Stomach (tissue), 9 donors: Measurements from ENCODE around the gene COL9A2. TPM values are rescaled to one million over a fixed set of nuclear protein-coding genes. Genes with fewer than 3 reads are reported as not detected.
A peak's percentile ranks its signal among the peaks of the same experiment; 100 is the strongest.

ENCODE experiments used
- DNase-seq, 2 donors: peaks; one replicate each; pipeline versions ENCODE4 v3.0.0 to v3.0.0-alpha.2; 2013 to 2019
- H3K27ac ChIP-seq, 5 donors: fragments of 200-600 bp in 4 of 5; sonication (generic) in 4 of 5; one replicate each; pipeline ENCODE4 v1.5.1; 2013 to 2019; ENCODE audit warnings: mild to moderate bottlenecking in 1 of 5, moderate library complexity in 1 of 5
- H3K27me3 ChIP-seq, 3 donors: fragments of 200-600 bp; sonication (generic); one replicate each; pipeline ENCODE4 v1.5.1; 2017 to 2019; ENCODE audit warnings: mixed run types in 1 of 3
- H3K36me3 ChIP-seq, 4 donors: fragments of 200-600 bp; sonication (generic); 1 replicate in 3 of 4; 2 replicates in 1 of 4; pipeline ENCODE4 v1.5.1; 2016 to 2019
- H3K4me1 ChIP-seq, 4 donors: fragments of 200-600 bp; sonication (generic); one replicate each; pipeline ENCODE4 v1.5.1; 2016 to 2019
- H3K4me3 ChIP-seq, 4 donors: fragments of 200-600 bp; sonication (generic) in 3 of 4; one replicate each; pipeline ENCODE4 v1.5.1; 2016 to 2019; ENCODE audit warnings: mild to moderate bottlenecking in 1 of 4
- H3K9me3 ChIP-seq, 4 donors: fragments of 200-600 bp; sonication (generic); one replicate each; pipeline ENCODE4 v1.5.1; 2016 to 2019
- CTCF ChIP-seq, 7 experiments: fragments of 450-650 bp in 4 of 7; fragments of 200-600 bp in 3 of 7; sonication (generic) in 3 of 7; IDR thresholded peaks; one replicate each; pipeline ENCODE4 v1.5.1; 2016 to 2019; ENCODE audit warnings: antibody characterized with exemption in 7 of 7, control low read depth in 2 of 7, mild to moderate bottlenecking in 1 of 7
- EP300 ChIP-seq: sonication (generic); formaldehyde crosslinking; IDR thresholded peaks from one replicate; pipeline ENCODE4 v1.6.1; 2017; ENCODE audit warnings: antibody characterized with exemption
- POLR2A ChIP-seq, 4 donors: fragments of 450-650 bp; IDR thresholded peaks; one replicate each; pipeline ENCODE4 v1.6.1; 2016; ENCODE audit warnings: antibody characterized with exemption in 4 of 4, control low read depth in 2 of 4, mild to moderate bottlenecking in 1 of 4, moderate library complexity in 1 of 4
- POLR2AphosphoS5 ChIP-seq, 3 donors: sonication (generic); formaldehyde crosslinking; IDR thresholded peaks; one replicate each; pipeline ENCODE4 v1.6.1; 2016; ENCODE audit warnings: antibody characterized with exemption in 3 of 3
- WGBS, 5 donors: extraction: QIAGEN DNeasy Blood & Tissue Kit in 3 of 5; methylation state at CpG; one replicate each; pipeline versions ENCODE4 v1.1.5 to v1.1.7; 2013 to 2018; 5-methylcytosine and 5-hydroxymethylcytosine counted together
- intact Hi-C: fragments of 100-400 bp; cut with DNase I; formaldehyde crosslinking; loops from one replicate; pipeline ENCODE4 v1.15.1; 2023; ENCODE audit warnings: low total_unique reads
- polyA plus RNA-seq, 3 donors: library from polyadenylated mRNA; stranded (reverse); fragments of 200-250 nt; gene quantifications; one replicate each; pipeline ENCODE4 v1.2.3, GENCODE V29; 2013
- total RNA-seq, 5 donors: library from RNA; depleted of rRNA; stranded (reverse); fragments of >200 nt; gene quantifications; one replicate each; pipeline versions ENCODE4 v1.1.0 to v1.2.3, GENCODE V29; 2014 to 2016
- donor health status: healthy with polysubstance abuse.
- donor health status: Bipolar disorder and iron deficiency.
- donor health status: healthy.

COL9A2 gene
- total and polyA plus RNA-seq, 8 donors: 5.7 to 79.0 (median 17.7) TPM

GRCh38 chr1:40257688-40258444 is 59.2 kb downstream of the COL9A2 start, which contains the start of gene ZMPSTE24:
Gene ZMPSTE24 (plus strand): TSS chr1:40258236. CDS start chr1:40258272, 36 bp downstream.
- DNase-seq: peak; percentile 96 to 98
- no peaks in the 10 kb centered on the region for H3K27me3 ChIP-seq
- WGBS, 5 donors: 0% methylated on average over 40 to 48 of the region's 48 CpGs
- intact Hi-C loops: no loop called here
- H3K4me3 ChIP-seq: peak within 1 kb of the TSS; percentile 72 to 94 (median 86)
- no peaks in the 10 kb centered on the region for H3K9me3 ChIP-seq
- peaks cover 18 to 66% (median 46%) of the 10 kb centered on the region in 4 donors for H3K4me1 ChIP-seq
- H3K36me3 ChIP-seq: peaks cover 13 to 28% (median 28%) of the 10 kb centered on the region in 4 donors
- H3K27ac ChIP-seq: peak within 1 kb of the TSS; percentile 86 to 98 (median 96)
- no peak for TF ChIP-seq POLR2A (IDR thresholded peaks at IDR 0.05)
- no peak for TF ChIP-seq CTCF (IDR thresholded peaks at IDR 0.05)
- peak; percentile 54 to 82 (median 70) for TF ChIP-seq POLR2AphosphoS5 (IDR thresholded peaks at IDR 0.05)

- DNase-seq: peak in 1 of 2 donors; percentile 34
- TF ChIP-seq CTCF (IDR thresholded peaks at IDR 0.05) (no peak), POLR2A (IDR thresholded peaks at IDR 0.05) (no peak), POLR2AphosphoS5 (IDR thresholded peaks at IDR 0.05) (no peak), EP300 (no peak)
- WGBS, 5 donors: 0 to 1% (median 0%) methylated on average over 16 of the region's 16 CpGs
- Histone ChIP-seq H3K4me1 (peaks cover 18 to 61% (median 43%) of the 10 kb centered on the region in 4 donors), H3K36me3 (peaks cover 13 to 23% (median 22%) of the 10 kb centered on the region in 4 donors), H3K4me3 (peak overlapping the region; percentile 72 to 94 (median 86)), H3K9me3 (no peaks in the 10 kb centered on the region), H3K27me3 (no peaks in the 10 kb centered on the region), H3K27ac (peak overlapping the region; percentile 86 to 98 (median 96))
- intact Hi-C loops: no loop called here
These were observed 59.8 kb downstream of the COL9A2 start for GRCh38 chr1:40257313-40257687.

- Histone ChIP-seq H3K4me3 (peak overlapping the region; percentile 72 to 94 (median 86)), H3K27ac (peak overlapping the region in 4 of 5 donors; percentile 96 to 98 (median 96)), H3K36me3 (peaks cover 9 to 15% (median 15%) of the 10 kb centered on the region in 4 donors), H3K27me3 (no peaks in the 10 kb centered on the region), H3K9me3 (no peaks in the 10 kb centered on the region), H3K4me1 (peaks cover 18 to 54% (median 40%) of the 10 kb centered on the region in 4 donors)
- WGBS, 5 donors: 51 to 63% (median 56%) methylated on average over 6 of the region's 6 CpGs
- intact Hi-C loops: no loop called here
- no peak for DNase-seq
- no peak for TF ChIP-seq POLR2A (IDR thresholded peaks at IDR 0.05)
- no peak for TF ChIP-seq POLR2AphosphoS5 (IDR thresholded peaks at IDR 0.05)
- TF ChIP-seq EP300: no peak
- TF ChIP-seq CTCF (IDR thresholded peaks at IDR 0.05): no peak
These were observed 60.5 kb downstream of the COL9A2 start for GRCh38 chr1:40256401-40257084.

- Histone ChIP-seq H3K36me3 (peaks cover 0 to 2% (median 2%) of the 10 kb centered on the region in 4 donors), H3K4me1 (peaks cover 18 to 41% (median 33%) of the 10 kb centered on the region in 4 donors), H3K27me3 (no peaks in the 10 kb centered on the region), H3K4me3 (no peak overlapping the region), H3K27ac (no peak overlapping the region), H3K9me3 (no peaks in the 10 kb centered on the region)
- intact Hi-C loops: no loop called here
- no peak for TF ChIP-seq POLR2A (IDR thresholded peaks at IDR 0.05)
- no peak for TF ChIP-seq POLR2AphosphoS5 (IDR thresholded peaks at IDR 0.05)
- TF ChIP-seq EP300: no peak
- no peak for TF ChIP-seq CTCF (IDR thresholded peaks at IDR 0.05)
- no peak for DNase-seq
These were observed 61.9 kb downstream of the COL9A2 start for GRCh38 chr1:40255231-40255630.
